SW480 (cell line): ENCODE measurements around the gene IGFBP4.

ENCODE experiments used
- DNase-seq: peaks from one replicate; pipeline ENCODE4 v3.0.0-alpha.2; 2016; ENCODE audit warnings: low spot score

The IGFBP4 gene

DNA sequence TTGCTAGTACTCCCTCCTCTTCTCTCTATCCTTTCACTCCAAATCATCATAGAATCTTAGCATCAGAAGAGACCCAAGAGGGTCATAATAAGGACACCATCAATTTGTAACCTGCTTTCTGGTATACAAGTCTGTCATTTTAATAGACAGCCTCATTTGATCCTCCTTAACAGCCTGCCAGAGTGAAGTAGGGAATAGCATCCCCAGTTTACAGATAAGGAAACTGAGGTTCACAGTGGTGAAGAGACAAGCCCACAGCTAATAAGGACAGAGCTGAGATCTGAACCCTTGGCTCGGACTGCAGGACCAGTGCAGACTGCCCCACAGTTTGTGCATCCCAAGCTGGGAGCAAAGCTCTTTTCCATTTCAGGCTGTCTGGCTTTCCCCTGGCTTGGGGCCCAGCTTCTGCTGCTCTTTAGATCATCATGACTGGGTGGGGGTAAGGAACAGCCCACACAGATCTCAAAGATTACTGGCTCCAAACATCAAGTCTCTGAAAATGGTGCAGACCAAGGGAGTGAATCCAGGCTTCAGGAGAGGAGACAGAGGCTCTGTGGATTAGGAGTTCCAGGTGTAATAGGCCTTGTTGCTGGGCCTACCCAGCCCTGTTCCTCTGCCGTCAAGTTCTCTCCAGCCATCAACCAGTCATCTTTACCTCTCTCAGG is 10.3 kb upstream of the IGFBP4 start:
- no peak for DNase-seq

DNA sequence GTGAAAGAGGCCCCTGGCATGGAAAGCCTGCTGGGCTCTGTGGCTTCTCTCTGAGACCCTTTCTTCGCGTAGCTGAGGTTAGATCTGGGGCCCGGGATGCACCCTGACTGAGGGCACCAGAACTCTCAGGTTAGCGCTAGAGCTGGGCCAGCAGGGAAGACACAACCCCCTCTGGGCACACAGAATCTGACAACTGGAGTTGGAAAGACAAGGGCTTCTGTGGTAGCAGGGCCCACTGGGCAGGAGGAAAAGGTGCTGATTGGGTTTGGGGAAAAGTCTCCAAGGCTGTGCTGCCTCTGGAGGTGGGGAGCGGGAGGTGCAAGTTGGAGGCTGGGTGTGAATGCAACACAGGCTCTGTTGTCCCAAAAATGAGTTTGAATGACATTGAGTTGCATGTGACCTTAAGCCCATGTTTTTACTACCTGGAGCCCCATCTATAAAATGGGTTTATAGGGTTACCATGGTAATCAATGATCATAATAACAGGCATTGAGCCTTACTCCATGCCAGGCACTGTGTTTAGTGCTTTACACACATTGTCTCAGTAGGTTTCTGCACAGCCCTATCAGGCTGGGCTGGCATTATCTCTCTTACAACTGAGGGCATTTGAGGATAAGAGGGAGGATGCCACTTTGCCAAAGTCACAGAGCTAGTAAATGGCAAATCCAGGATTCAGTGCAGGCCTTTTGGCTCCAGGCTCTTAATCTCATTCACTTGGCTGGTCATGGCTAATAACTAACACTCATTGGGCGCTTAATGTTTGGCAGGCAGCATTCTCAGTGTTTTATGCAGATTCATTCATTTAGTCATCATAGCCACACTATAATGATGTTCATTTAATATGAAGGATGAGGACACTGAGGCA is 9.5 kb upstream of the IGFBP4 start:
- DNase-seq: no peak

DNA sequence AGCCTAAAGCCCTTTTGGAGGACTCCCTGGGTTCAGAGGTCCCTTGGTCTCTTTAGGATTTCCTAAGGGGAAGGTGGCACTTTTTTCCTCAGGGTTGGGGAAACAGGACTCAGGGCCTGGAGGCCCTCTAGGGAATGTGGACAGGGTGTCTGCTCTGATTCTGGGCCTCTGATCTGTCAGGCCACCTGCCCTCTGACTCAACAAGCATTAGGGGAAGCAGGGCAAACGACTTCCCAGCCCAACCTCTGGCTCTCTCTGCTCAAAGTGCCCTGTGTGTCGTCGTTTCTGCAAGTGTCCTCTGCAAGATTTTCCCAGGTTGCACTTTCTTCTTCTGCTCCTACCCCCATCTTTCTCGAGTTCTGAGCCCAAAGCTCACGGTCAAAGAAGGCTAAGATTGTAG is 6.6 kb upstream of the IGFBP4 start:
- DNase-seq: no peak

GRCh38 chr17:40437095-40437732 is 6.0 kb upstream of the IGFBP4 start:
- no peak for DNase-seq

DNA sequence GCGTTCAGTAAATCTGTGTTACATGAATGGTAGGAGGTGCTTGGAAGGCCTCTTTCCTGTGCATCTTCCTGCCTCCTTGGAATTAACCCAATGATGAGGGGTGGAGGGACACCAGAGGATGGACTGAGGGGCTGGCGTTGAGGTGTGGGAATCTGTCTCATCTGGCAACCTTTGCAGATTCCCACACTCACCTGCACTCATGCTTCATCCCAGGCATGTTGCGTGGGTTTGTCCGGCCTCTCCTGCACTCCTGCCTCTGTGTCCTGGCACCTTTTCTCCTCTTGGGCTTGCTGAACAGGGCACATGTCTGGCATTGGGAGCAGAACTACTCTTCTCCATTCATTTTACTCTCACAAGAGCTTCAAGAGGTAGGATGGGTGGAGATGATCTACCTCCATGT is 3.1 kb upstream of the IGFBP4 start:
- no peak for DNase-seq

DNA sequence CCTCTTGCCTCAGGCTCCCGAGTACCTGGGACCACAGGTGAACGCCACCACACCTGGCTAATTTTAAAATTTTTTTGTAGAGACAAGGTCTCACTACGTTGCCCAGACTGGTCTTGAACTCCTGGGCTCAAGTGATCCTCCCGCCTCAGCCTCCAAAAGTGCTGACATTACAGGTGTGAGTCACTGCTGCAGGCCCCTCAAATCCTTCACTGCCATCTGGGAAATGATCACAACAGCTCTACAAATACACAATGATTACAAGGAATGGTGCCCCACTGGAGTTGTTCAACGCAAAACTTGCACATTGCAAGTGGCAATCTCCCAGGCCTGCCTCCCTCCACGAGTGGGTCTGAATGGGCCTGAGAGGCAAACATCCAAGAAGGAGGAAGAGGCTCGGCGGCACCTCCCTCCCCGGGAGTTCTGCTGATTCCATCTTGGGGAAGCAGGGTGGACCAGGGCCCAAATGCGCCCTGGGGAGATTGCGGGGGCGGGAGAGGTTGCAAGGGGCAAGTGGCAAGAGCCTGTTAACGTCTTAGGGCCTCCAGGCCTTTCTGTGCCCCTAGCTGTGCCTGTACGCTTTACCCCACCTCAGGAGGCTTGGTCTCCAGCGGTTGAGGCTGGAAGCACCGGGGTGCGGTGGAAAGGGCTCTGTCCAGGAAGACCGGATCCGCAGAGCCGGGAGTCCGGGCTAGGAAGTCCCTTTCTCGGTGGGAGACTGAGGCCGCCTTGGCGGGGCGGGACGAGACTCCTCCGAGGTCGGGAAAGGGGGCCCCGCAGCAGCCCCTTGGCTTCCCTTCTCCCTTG is 656 bp upstream of the IGFBP4 start:
- no peak for DNase-seq

DNA sequence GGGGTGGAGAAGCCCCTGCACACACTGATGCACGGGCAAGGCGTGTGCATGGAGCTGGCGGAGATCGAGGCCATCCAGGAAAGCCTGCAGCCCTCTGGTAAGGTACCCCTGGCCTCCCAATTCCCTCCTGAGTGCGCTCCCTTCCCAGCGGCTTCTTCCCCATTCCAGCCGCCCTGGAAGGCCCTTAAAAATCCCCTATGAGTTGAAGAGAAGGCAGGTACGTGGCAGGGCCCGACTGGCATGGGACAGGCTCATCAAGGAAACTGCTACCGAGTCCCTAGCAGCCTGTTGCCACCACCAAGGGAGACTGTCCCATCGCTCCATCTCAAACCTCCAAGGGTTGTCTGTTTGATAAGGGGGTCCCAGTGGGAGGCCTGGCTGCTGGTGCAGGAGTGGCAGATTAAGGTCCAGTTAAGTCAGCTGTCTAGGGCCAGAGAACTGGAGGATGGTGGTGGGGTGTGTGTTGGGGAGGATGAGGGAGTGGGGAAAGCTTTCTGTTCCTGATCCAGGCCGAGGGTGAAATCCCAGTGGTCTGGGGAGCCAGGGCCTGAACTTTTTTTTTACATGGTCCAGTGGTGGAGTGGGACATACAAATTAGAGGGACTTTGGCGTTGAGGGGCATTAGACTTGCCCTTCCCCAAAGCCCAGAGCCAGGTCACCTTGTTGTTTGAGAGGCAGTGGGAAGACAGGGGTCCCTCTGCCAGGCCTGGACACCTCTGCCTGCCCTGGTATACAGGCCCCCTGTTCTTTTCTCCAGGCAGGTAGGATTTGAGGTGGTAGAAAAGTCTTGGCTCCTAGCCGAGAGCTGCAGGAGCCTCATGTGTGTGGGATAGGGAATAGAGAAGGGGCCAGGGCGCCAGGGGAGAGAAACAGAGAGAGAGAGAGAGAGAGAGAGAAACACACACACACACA is 994 bp downstream of the IGFBP4 start:
- DNase-seq: no peak

DNA sequence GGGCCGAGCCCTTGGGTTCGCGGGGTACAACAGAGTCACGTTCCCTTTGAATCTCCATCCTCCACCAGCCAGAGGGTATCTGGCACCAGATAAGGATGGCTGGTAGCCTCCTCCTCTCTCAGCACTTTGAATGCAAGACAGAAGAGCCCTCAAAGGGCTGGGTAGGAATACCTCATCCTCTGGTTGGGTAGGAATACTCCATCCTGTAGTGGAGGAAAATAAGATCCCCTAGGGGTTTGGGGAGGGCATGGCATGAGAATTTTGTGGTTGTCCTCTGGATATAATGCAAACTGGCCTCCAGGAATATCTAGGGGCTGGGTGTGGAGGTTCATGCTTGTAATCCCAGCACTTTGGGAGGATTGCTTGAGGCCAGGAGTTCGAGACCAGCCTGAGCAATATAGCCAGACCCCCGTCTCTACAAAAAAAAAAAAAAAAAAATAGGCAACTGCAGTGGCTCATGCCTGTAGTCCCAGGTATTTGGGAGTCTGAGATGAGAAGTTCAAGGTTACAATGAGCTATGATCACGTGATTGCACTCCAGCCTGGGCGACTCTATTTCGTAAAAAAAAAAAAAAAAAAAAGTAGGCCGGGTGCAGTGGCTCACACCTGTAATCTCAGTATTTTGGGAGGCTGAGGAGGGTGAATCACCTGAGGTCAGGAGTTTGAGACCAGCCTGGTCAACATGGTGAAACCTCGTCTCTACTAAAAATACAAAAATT is 2.7 kb downstream of the IGFBP4 start:
- DNase-seq: no peak

- DNase-seq: no peak
These were observed 3.9 kb downstream of the IGFBP4 start for GRCh38 chr17:40447148-40447644.

DNA sequence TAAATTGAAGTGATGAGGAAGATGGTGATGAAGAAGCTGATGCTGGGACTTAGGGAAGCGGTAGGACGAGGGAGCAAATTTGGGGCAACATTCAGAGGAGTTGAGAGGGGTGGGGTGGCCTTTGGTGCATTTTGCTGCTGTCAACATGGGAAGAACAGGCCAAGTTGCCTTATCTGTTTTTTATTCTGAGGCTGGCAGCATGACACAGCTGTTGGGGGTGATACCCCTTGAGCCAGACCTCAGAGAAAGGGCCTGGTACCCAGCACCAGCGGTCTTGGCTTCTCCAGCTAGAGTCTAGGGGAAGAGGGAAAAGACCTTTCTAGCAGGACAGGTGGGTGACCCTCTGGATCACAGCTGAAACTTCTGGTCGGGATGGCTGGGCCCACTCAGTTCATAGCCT is 4.6 kb downstream of the IGFBP4 start:
- DNase-seq: no peak

- DNase-seq: no peak
These were observed 5.0 kb downstream of the IGFBP4 start for GRCh38 chr17:40448213-40448638.

- DNase-seq: no peak
These were observed 5.5 kb downstream of the IGFBP4 start for GRCh38 chr17:40448639-40449261.

GRCh38 chr17:40450175-40450574 is 6.9 kb downstream of the IGFBP4 start:
- no peak for DNase-seq

- DNase-seq: no peak
These were observed 8.2 kb downstream of the IGFBP4 start for GRCh38 chr17:40451420-40451819.

- DNase-seq: no peak
These were observed 9.1 kb downstream of the IGFBP4 start for GRCh38 chr17:40452216-40452787.

GRCh38 chr17:40452921-40453378 is 9.7 kb downstream of the IGFBP4 start:
- no peak for DNase-seq

GRCh38 chr17:40453881-40454612 is 10.8 kb downstream of the IGFBP4 start:
- no peak for DNase-seq

GRCh38 chr17:40454613-40454995 is 11.4 kb downstream of the IGFBP4 start:
- no peak for DNase-seq
